HG02884 (cell line): Measurements from ENCODE around the gene RSRC1.
A peak's percentile ranks its signal among the peaks of the same experiment; 100 is the strongest.
"Not testable (repeated sequence)": the region's sequence is repeated elsewhere in the genome, so short reads cannot be mapped to it uniquely, and the experiment has no call there.

Source experiments
- ATAC-seq: cut with Tn5 transposase; IDR thresholded peaks from one replicate; pipeline ENCODE4 v1.9.1; 2021; ENCODE audit warnings: mild to moderate bottlenecking, moderate library complexity; ENCODE audit not compliant: unreplicated experiment

Gene RSRC1

GRCh38 chr3:158217992-158218391, 108.1 kb downstream of the RSRC1 start:
- ATAC-seq: no peak

GRCh38 chr3:158220575-158220974, 110.7 kb downstream of the RSRC1 start:
- no peak for ATAC-seq

DNA sequence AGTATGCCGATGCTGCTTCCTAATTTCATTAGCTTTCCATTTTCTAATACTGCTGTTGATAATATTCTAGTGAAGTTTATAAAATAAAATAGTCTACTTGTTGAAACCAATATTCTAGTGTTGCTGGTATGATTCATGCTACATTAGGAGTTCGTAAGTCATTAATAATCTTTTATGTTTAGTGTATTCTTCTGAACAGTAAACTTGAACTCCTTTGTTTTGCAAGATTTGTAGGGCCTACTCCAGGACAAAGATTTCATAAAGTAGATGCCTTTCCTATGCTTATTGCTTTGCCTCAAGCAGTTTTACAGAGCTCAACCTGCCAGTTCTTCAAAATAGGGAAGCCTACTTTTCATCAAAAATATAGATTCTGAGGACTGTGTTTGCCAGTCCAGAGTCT, 111.5 kb downstream of the RSRC1 start:
- no peak for ATAC-seq

DNA sequence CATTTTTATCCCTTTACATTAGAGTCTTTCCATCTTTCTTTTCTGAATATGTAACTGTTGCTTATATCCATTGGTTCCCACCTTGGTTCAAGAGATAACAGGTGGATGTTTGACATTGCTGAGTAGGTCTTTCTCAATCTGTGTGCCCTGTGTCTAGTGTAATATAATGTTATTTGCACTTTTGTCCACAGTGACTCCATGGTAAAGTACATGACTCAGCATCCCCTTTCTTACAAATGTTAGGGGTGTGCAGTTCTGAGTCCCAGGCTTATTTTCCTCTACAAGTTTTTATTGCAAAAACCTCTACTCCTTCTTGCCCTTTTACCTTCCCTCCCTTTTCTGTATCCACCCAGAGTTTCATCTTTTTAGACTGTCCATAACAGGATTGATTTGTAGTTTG, 116.5 kb downstream of the RSRC1 start:
- no peak for ATAC-seq

- not testable (repeated sequence) for ATAC-seq
These were observed 119.1 kb downstream of the RSRC1 start for GRCh38 chr3:158228942-158229341.

DNA sequence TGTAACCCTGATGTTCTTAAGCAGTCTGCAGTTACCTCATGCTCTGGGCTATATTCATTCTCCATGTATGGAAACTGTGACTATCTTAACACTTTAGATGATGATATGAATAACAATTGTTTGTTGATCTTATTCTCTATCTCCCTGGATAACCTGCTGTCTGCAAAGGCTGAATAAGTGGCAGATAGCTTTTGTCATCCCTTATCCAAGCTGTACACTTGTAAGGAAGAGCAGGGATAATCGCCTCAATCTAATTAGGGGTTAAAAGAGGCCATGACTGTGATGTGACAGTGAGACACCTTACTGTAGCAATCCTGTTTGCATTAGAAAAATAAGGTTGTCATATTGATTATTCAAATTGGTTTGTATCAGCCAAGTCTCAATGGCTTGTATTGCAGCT, 123.9 kb downstream of the RSRC1 start:
- ATAC-seq: no peak

DNA sequence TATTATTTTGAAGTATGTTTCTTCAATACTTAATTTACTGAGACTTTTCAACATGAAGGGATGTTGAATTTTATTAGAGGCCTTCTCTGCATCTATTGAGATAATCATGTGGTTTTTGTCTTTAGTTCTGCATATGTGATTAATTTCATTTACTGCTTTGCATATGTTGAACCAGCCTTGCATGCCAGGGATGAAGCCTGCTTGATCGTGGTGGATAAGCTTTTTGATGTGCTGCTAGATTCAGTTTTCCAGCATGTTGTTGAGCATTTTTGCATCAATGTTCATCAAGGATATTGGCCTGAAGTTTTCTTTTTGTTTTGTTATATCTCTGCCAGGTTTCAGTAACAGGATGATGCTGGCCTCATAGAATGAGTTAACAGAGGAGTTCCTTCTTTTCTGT, 134.4 kb downstream of the RSRC1 start:
- ATAC-seq: no peak

DNA sequence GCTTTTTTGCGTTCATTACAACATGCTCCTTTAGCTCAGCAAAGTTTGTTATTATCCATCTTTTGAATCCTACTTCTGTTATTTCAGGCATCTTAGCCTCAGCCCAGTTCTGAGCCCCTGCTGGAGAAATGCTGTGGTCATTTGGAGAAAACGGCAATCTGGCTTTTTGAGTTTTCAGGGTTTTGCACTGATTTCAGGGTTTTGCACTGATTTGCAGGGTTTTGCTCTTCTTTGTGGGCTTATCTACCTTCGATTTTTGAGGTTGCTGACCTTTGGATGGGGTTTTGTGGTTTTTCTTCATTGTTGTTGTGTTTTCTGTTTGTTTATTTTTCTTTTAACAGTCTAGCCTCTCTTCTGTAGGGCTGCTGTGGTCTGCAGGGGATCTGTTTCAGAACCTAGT, 137.4 kb downstream of the RSRC1 start:
- no peak for ATAC-seq

GRCh38 chr3:158248261-158248660, 138.4 kb downstream of the RSRC1 start:
- no peak for ATAC-seq

DNA sequence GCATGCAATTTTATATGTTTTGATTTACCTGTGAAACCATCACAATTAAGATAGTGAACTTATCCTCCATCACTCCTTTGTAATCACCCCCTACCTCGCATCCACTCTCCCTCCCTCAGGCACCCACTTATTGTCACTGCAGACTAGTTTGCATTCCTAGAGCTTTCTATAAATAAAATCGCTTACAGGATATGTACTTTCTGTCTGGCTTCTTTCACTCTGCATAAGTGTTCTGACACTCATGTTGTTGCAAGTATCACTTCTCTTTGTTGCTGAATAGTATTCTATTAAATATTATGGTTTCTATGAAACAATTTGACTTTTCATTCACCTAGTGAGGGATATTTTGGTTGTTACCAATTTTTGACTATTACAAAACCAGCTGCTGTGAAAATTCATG, 139.3 kb downstream of the RSRC1 start:
- no peak for ATAC-seq

- no peak for ATAC-seq
These were observed 148.7 kb downstream of the RSRC1 start for GRCh38 chr3:158258619-158259018.

DNA sequence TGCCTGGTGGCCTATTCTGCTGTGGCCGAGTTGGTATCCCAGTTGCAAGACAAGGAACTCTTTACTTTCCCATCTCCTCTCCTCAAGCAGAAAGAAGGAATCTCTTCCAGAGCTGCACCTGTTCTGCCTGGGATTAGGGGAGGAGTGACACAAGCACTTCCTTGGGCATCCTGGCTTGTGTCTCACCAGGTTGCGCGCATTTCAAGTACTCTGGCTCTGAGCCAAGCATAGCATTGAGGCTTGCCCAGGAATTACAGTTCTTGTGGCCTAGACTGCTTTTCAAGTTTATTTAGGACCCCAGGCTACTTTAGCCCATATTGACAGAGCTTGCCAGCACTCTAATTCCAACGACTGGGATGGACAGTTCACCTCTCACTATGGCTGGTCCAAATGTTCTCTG, 150.5 kb downstream of the RSRC1 start:
- no peak for ATAC-seq

DNA sequence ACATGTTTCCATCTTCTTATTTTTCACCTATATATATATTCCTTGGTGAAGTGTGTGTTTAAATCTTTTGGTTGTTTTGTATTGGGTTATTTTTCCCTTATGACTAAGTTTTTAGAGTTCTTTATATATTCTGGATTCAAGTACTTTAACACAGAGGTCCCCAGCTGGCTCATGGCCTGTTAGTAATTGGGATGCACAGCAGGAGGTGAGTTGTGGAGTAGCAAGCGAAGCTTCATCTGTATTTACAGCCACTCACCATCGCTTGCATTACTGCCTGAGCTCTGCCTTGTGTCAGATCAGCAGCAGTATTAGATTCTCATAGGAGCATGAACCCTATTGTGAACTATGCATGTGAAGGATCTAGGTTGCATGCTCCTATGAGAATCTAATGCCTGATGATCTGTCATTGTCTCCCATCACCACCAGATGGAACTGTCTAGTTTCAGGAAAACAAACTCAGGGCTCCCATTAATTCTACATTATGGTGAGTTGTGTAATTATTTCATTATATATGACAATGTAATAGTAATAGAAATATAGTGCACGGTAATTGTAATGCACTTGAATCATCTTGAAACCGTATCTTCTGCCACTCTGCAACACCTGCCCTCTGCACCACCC, 151.6 kb downstream of the RSRC1 start:
- no peak for ATAC-seq

- ATAC-seq: no peak
These were observed 155.0 kb downstream of the RSRC1 start for GRCh38 chr3:158264894-158265293.

DNA sequence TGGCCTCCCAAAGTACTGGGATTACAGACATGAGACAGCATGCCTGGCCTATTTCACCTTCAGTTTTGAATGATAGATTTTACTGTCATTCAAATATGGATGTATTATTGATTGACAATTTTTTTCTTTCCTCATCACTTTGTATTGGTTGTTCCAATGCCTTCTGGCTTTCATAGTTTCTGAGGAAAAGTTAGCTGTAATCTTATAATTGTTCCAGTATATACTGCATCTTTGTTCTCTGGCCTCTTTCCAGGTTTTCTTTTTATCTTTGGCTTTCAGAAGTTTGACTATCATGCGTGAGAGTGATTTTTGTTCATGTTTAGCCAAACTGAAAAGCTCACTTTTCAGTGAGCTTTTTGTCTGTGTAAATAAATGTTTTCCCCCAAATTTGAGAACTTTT, 157.1 kb downstream of the RSRC1 start:
- ATAC-seq: no peak

DNA sequence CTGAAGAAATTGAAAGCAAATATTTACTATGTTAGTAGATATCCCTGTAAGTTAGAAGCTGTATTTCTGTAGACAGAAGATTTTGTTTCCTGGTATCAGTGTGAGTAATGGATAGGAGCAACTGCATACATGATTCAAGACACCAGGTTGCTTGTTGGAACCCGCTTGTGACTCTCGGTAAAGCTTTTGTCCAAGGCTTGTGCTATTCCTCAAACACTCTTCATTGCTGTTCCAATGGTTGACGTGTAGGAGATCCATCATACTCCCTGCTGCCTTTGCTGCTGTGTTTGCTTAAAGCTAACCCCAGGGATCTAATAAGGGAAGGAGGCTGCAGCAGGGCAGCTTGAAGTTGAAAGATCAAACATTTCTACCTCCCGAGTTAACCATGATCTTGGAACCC, 160.1 kb downstream of the RSRC1 start:
- no peak for ATAC-seq

GRCh38 chr3:158272081-158272480, 162.2 kb downstream of the RSRC1 start:
- ATAC-seq: no peak

- no peak for ATAC-seq
These were observed 163.8 kb downstream of the RSRC1 start for GRCh38 chr3:158273656-158274055.

- ATAC-seq: no peak
These were observed 168.3 kb downstream of the RSRC1 start for GRCh38 chr3:158278187-158278586.

DNA sequence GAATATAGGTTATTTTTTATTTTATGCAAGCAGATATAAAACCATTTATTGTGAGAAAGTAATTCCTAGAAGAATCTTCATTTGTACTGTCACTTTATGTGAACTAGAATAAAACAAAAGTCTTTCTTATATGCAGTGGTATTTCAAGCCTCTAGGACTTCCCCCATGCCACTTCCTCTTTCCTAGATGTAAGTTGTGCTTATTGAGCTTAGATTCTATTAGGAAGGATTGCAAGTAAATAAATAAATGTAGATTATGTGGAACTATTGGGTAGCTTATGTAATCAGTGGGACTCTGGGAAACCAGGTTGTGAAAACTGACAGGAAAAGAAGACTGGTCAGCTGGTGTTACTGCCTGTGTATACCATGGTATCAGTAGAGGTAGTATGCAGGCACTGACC, 169.7 kb downstream of the RSRC1 start:
- no peak for ATAC-seq

- peak; percentile 62 for ATAC-seq
These were observed 185.9 kb downstream of the RSRC1 start for GRCh38 chr3:158295771-158296170.

DNA sequence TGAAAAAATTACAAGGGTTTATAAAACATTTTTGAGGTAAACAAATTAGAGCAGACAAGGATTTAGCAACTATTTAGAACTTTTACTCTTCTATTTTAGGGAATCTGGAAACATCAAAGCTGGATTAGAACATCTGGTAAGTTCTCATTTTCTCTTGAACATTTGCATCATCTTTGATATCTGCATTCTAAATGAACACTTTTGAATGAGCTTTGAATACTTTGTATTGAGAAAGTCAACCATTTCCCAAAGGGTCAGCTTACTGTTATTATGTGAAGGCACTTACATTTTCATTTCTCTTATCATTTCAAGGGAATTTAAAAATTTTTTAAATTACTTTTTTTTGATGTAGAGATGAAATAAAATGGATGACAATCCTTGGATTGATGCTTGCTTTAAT, 188.1 kb downstream of the RSRC1 start:
- no peak for ATAC-seq

- ATAC-seq: no peak
These were observed 198.5 kb downstream of the RSRC1 start for GRCh38 chr3:158308236-158308928.
